ENCODE data around the gene NEURL4.

NEURL4 gene

DNA sequence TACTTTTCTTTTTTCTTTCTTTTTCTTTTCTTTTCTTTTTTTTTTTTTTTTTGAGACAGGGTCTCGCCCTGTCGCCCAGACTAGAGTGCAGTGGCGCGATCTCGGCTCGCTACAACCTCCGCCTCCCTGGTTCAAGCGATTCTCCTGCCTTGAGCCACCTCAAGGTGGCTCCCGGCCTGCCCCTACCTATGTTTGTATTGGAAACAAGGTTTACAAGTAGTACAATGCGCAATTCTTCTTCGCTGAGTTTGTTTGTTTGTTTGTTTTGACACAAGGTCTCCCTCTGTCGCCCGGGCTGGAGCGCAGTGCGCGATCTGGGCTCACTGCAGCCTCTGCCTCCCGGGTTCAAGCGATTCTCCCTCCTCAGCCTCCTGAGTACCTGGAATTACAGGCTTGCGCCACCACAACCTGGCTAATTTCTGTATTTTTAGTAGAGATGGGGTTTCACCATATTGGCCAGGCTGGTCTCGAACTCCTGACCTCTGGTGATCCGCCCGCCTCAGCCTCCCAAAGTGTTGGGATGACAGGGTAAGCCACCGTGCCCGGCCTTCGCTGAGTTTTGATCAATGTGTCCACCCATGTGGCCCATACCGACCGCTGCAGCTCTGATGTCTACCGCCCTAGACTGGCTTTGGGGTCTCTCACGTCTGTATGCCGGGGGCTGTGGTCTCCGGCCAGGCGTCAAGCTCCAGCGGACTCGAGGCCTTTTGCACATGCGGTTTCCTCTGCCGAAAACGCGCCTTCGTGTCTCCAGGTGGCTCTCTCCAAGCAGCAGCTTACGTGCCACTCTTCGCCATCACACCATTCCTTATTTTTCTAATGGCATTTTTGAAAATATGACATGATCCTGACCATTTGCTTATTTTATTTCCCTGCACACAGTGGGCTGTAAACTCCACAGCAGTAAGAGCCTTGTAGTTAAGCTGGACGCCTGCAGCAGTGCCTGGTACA, 33.6 kb downstream of the NEURL4 start:
- no peak for DNase-seq

DNA sequence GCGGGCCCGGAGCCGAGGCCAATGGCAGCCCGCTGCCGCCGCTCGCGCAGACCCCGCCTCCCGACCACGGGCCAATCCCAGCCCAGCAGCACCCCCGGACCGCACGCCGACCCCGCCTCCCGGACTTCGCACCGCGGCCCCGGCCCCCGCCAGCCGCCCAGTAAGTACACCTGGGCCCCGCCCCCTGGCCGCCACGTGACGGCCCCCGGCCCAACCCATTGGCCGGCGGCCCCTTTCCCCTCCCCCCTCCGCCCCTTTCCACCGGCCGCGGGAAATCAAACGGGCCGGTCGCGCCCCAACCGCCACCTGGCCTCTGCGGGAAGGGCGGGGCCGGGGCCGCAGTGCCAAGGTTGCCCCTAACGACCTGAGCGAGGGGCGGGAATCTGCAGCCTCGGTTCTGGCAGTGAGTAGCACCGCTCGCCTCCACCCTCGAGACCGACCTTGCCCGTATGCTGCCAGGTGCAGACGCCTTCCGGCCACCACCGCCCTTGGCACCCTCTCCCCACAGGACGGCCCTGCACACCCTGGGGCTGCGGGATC, 34.5 kb downstream of the NEURL4 start, which contains the start of gene YBX2:
YBX2 (minus strand) TSS at position 26 of the 540 bp plus-strand sequence. CDS start 139 bp downstream, outside the sequence.
- peak; percentile 68 for DNase-seq

DNA sequence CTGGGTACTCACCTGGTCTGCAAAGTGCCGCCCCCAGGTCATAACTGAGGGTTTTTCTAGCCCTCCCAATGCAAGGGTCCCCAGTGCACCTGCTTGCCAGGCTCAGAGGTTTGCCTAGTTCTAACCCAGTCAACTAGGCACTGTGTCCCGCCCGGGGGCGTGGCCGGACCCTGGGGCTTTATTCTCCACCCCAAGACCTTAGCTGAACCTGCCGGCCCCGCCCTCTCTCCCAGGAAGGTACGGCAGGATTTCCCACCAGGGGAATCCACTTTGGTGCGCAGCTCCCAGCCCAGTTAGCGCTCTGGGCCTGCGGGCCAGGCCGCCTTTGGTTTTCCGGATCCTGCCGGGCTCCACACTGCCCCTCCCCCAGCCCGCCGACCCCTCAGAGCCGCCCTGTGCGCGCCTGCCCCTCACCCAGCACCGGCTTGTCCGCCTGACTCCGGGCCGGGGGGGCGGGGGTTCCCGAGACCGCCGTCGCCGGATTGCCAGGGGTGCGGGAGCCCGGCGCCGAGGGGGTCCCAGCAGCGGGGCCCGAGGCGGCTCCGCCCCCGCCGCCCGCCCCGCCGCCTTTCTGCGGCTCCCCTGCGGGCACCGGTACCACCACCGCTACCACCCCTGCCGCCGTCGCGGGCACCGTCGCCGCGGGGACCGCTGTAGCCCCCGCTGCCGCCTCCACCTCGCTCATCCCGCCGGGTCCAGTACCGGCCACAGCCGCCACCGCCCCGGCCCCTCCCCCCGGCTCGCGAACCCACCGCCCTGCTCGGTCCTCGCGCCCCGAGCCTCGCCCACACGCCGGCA, 35.1 kb downstream of the NEURL4 start:
- DNase-seq: no peak

DNA sequence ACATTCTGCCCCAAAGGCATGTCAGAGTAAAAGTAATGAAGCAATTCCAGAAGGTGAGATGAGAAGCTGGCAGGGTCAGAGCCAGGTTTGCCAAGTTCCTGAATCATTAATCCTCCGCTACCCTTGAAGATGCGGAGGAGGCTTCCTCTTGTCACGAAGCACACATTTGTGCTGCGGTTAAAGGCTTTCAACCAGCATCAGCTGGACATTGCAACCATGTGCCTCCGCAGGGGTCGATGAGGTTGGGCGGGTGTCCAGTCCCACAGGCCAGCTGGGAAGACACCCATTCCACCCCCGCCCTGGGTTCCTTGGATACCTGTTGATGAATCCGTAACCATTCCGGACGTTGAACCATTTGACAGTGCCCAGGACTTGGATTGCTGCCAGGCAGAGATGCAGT, 36.0 kb downstream of the NEURL4 start:
- DNase-seq: no peak

DNA sequence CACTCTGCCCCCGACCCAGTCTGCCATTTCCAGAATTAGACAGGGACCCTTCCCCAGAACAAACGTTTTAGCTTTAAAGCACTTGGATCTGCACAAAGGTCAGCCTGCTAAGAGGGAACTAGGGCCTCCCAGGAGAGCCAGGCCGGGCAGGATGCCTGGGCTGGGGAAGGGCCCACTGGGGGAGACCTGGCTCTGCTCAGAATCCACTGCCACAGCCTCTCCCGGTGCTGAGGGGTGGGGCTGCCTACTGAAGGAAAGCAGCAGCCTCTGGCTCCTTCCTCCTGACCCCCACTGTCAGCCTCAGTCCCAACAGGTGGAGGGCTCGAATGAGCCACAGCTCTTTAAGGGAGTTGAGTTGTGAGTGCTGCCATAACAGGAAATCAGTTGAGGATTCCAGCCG, 36.4 kb downstream of the NEURL4 start:
- DNase-seq: no peak

DNA sequence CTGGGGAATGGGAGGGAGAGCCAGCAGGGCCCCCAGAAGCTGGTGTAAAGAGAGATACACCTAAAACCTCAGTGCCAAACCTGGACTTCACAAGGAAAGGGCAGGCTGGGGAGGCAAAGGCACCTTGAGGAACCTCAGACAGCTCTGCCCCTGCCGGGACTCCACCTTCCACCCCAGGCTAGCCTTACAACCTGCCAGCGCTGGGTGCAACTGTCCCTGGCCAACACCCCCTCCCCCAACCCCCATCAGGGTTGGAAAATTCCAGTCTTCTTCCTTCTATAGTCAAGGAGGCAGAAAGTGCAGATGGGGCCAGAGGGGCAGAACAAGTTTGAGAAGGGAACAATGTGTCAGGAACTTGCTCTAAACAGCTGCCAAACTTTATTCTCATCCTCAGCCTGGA, 36.9 kb downstream of the NEURL4 start:
- DNase-seq: no peak

DNA sequence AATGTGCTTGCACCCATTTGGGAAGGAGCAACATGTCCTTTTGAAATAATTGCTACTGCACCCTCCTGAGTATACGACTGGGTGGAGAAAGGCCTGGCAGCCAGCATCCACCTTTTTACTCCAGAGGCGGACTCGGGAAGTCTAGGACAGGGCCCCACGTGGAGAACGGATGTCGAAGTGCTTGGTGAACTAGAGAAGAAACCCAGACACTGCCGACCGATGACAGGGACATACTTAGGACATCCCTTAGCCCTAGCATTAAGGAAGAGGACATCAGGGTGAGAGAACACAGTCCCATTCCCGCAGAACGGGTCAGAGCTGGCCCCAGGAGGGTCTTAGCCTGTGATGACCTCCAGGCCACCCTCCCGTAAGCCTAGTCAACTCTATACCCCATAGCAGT, 38.5 kb downstream of the NEURL4 start:
- no peak for DNase-seq

DNA sequence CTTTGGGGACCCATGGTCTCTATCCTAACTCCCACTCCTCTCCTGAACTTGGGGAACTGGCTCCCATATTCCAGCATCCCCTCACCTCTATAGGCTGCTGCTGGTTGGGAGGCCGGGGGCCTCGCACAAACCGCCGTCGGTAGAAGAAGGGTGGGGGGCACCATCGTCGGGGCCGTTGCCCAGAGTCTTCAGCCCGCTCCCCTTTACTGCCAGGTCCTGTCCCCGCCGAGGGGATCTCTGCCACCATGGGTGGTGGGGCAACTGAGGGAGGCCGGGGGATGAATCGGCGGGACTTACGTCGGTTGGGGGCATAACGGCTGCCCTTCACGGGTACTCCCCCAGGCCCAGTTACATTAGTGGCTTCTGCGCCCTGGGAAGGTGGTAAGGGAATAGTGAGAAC, 39.0 kb downstream of the NEURL4 start:
- no peak for DNase-seq

DNA sequence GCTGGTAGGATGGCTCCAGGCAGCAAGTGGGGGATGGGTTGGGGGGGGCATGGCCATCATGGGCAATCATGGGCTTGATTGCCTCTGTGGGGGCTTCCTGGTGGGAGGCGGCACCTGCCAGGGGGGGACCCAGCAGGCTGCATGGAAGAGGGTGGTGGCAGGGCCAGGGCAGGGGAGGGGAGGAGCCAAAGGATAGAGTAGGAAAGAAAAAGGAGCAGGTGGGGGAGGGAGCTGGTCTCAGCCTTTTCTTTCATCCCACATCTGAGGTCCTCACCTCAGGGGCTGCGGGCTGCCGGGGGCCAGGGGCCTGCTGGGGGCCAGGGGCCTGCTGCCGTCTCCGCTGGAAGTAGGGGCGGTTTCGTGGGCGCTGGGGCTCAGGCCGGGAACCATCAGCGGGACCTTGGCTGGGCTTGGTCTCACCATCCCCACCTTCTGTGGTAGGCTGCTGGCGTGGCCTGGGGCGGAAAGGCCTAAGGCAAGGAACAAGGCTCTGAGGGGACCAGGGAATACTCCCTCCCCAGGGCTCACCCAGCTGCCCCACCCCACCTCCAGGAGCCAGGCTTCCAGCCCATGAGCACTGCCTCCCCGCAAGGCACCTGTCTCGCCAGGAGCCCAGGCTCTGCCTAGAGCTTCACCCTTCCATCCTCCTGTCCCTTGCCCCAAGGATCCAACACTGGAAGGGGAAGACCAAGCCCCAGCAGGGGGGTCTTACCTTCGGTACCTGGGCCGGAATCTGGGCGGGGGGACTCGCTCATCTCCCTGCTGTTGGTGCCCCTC, 39.7 kb downstream of the NEURL4 start:
- DNase-seq: no peak

DNA sequence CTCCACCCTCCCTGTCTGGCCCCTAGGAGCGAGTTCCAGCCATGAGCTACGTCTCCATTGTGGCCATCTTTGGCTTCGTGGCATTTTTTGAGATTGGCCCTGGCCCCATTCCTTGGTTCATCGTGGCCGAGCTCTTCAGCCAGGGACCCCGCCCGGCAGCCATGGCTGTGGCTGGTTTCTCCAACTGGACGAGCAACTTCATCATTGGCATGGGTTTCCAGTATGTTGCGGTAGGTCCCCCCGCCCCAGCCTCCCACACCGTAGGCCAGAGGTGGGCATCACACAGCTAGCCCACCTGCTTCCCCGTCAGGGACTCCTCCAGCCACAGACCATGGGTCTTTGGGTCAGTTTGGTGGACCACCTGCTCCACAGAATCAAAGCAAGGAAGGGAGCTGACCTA, 43.5 kb downstream of the NEURL4 start:
- DNase-seq: no peak

DNA sequence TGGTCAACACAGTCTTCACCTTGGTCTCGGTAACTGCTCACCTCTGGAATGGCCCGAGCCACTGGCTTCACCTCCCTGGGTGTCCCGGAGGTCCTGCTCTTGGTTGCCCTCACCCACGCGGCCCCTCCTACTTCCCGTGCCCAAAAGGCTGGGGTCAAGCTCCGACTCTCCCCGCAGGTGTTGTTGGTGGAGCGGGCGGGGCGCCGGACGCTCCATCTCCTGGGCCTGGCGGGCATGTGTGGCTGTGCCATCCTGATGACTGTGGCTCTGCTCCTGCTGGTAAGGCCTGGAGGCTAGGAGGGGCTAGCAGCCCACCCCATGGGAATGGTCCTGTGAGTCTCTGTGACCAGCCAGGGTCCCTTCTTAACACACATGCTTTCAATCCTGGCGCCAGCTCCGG, 44.2 kb downstream of the NEURL4 start:
- DNase-seq: no peak

DNA sequence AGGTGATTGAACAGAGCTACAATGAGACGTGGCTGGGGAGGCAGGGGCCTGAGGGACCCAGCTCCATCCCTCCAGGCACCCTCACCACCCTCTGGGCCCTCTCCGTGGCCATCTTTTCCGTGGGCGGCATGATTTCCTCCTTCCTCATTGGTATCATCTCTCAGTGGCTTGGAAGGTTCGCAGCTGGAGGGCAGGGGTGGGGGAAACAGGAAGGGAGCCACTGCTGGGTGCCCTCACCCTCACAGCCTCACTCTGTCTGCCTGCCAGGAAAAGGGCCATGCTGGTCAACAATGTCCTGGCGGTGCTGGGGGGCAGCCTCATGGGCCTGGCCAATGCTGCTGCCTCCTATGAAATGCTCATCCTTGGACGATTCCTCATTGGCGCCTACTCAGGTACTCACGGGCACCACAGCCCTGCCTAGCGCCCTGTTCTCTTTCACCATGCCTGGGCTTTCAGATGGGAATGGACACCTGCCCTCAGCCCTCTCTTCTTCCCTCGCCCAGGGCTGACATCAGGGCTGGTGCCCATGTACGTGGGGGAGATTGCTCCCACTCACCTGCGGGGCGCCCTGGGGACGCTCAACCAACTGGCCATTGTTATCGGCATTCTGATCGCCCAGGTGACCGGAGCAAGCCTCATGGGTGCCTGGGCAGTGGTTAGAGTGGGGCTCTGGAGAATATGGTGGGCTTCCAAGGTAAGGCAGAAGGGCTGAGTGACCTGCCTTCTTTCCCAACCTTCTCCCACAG, 45.5 kb downstream of the NEURL4 start:
- DNase-seq: no peak

DNA sequence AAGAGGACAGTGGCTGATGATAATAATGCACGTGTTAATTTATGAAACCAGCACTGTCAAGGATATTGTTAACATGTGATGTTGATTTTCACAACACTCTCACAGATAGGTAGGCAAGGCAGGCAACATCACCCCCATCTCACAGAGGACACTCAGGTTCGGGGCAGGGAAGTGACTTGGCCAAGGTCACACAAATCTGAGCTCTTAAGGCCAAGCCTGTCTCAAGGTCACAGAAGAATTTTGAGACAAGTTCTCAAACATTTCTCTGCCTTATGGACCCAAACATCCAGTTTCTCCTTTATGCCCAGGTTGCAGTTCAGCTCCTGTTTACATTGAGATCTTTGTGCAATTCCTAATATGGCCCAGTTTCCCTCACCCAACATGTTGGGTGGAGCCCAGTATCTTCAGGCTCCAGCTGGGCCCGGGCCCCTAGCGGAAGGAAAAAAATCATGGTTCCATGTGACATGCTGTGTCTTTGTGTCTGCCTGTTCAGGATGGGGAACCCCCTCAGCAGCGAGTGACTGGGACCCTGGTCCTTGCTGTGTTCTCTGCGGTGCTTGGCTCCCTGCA, 46.3 kb downstream of the NEURL4 start:
- DNase-seq: no peak

DNA sequence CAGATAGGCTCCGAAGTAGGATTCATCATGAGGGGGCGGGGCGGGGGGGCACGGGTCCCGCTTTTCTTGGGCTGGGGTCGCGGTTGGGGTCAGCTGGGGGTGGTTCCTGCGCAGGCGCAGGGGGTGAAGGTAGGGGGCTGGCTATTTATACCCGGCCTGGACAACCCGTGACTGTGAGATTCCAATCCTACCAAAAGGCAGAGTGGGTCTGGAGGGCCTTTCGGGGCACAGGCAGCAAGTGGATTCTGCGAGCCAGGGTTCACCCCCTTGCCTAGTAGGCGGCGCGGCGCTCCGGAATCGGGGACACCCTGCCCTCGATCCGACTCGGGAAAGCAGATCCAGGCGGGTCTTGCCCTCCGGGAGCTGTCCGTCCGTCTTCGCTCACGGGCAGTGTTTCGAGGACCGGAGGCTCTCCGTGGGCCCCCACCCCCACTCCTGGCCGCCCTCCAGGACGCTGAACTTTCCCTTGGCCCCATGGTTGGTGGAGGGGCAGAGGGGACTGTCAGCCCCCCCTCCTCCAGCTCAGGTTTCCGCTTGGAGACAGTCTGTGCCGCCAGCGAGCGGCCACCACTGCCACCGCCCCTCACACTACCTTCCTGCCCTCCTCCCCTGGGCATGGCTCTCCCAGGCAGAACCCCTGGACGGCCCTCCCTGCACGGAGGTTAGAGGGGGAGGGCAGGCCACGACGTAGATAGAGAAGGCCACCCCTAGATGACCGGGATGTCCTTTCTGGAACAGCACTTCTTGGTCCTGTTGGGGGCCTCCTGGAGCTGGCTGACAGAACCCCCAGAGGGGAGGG, 47.0 kb downstream of the NEURL4 start:
- no peak for DNase-seq

DNA sequence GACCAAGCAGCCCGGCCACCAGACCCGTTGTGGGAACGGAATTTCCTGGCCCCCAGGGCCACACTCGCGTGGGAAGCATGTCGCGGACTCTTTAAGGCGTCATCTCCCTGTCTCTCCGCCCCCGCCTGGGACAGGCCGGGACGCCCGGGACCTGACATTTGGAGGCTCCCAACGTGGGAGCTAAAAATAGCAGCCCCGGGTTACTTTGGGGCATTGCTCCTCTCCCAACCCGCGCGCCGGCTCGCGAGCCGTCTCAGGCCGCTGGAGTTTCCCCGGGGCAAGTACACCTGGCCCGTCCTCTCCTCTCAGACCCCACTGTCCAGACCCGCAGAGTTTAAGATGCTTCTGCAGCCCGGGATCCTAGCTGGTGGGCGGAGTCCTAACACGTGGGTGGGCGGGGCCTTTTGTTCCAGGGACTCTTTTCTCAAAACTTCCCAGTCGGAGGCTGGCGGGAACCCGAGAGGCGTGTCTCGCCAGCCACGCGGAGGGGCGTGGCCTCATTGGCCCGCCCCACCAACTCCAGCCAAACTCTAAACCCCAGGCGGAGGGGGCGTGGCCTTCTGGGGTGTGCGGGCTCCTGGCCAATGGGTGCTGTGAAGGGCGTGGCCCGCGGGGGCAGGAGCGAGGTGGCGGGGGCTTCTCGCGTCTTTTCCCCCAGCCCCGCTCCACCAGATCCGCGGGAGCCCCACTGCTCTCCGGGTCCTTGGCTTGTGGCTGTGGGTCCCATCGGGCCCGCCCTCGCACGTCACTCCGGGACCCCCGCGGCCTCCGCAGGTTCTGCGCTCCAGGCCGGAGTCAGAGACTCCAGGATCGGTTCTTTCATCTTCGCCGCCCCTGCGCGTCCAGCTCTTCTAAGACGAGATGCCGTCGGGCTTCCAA, 47.8 kb downstream of the NEURL4 start, which contains the start of gene SLC2A4:
SLC2A4 (plus strand) TSS at position 645 of the 879 bp plus-strand sequence; CDS start at position 862, 217 bp downstream.
- DNase-seq: peak; percentile 75

DNA sequence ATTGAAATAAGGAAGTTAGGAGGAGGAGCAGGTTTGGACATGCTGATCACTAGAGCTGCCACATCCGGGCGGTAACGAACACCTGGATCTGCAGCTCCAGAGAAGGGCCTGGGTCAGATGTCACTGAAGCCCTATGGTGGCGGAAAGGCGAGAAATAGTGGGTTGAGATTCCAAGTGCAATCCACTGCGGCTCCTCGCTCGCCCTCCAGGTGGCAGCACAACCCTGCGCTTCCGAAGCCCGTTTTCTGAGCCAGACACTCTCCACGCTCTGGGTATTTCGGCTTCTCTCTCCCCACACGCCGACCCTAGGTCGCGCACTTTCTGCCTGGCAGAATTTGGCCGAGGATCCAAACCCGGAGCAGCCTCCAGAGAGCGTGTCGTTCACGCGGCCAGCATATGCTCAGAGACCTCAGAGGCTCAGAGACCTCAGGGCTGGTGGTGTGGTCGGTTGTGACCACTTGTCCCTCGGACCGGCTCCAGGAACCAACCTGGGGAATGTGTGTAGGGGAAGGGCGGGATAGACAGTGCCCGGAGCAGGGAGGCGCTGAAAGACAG, 48.5 kb downstream of the NEURL4 start:
- peak; percentile 85 for DNase-seq

DNA sequence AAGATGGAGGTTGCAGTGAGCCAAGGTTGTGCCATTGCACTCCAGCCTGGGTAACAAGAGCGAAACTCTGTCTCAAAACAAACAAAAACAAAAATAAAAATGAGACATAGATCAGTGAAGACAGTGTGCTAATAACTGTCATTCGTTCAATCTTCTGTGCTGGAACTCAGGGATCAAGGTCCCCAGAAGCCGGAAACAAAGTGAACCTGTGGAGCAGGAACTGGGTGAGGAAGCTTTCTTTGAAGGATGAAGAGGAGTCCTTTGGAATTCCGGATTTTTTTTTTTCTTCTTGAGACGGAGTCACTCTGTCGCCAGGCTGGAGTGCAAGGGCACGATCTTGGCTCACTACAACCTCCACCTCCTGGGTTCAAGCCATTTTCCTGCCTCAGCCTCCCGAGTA, 49.7 kb downstream of the NEURL4 start:
- DNase-seq: no peak

DNA sequence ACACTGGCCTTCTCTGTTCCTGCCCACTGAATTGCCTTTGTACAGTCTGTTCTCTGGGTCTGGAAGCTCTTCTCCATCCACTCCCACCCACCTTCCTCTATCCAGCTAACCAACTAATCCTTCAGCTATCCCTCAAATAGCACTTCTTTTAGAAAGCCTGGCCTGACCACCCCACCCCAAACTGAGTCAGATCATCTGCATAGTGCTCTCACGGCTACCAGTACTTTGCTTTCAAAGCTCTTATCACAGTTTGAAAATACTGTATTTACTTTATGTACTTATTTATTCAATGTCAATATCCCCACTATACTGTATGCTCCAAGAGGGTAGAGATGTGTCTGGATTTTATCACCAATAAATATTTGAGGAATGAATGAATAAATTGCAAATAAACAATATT, 62.4 kb downstream of the NEURL4 start:
- no peak for DNase-seq
